Ureter (tissue), 1 donor: ENCODE measurements around the gene SAP130. TPM values are rescaled to one million over a fixed set of nuclear protein-coding genes. Genes with fewer than 3 reads are reported as not detected.
"Not testable (repeated sequence)": the region's sequence is repeated elsewhere in the genome, so short reads cannot be mapped to it uniquely, and the experiment has no call there.

ENCODE experiments used
- DNase-seq: peaks from one replicate; pipeline ENCODE4 v3.0.0-alpha.2; 2020; ENCODE audit warnings: low spot score
- total RNA-seq: library from RNA; stranded (reverse); gene quantifications from one replicate; pipeline ENCODE4 v1.2.4, GENCODE V29; 2023
- donor health status: DM: yes; HTN: yes; CAD: no.

The SAP130 gene
- total RNA-seq, 1 donor from 2014 or later, result 22.5 TPM

DNA sequence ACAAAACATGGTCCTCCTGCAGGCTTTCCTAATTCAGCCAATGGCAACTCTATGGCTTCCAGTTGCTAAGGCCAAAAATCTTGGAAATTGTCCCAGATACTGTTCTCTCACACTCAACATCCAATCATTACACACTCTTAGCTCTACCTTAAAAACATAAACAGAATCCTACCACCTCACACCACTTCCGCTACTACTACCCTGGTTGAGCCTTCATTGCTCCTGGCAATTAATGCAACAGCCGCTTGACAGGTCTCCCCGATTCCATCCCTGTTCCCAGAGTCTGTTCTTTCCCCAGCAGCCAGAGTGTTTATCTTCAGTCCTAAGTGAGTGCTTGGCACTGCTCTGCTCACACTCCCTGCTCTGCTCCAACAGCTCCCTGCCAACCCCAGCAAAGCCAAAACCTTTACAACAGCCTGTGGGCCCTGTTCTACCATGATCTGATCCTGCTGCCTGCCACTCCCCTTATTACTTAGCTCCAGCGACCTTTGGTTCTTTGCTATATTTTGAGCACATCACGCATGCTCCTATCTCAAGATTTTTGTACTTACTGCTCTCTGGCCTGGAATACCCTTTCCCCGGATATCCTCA, 74.6 kb downstream of the SAP130 start:
- DNase-seq, result peak; percentile 48

DNA sequence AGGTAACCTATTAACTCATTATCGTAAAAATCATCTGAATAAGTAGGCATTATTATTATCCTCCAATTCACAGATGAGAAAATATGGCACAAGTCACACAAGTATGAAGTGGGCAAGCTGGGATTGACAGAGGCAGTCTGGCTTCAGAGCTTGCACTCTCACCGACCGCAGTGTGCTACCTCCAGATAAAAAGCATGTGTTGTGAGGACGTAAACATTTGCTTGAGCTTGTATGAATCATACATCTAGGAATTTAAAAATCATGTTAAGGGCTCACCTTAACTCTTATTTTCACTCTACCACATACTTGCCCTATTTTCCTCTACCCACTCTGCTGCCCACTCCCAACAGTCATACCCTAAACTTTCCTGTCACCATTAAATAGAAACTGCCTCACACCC, 76.8 kb downstream of the SAP130 start:
- no peak for DNase-seq

DNA sequence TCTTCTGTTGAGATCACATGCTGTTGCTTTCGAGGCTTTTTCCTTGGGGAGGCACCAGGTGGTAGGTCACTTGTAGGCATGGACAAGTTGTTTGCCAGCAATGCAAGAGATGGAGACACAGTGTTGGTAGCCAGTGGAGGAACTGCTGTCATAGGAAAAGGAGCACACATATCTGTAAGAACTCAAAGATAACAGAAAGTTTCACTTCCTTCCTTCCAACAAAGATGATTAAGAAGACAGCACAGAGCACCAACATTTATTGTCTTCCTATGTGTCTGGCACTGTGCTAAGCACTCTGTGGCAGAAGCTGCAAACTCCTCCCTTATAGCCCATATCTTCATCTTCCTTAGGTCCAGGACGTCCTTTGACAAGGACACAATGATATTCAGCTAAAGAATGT, 77.6 kb downstream of the SAP130 start:
- no peak for DNase-seq

DNA sequence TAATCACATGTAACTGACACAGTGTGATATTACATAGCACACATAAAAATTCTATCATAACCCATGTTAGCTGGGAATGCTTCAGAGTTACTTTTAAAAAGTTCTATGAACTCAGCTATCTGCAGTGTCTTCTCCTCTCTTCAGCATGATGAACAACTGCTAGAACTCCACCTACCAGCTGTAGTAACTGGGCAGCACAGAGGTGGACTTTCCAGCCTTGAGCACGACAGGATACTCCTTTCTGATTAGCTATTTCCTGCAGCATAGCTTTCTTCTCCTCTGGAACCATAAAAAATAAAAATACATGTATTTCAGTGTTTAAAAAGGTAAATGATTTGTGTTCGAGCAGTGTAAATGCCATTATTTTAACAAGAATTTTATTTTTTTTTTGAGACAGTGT, 82.6 kb downstream of the SAP130 start:
- no peak for DNase-seq

DNA sequence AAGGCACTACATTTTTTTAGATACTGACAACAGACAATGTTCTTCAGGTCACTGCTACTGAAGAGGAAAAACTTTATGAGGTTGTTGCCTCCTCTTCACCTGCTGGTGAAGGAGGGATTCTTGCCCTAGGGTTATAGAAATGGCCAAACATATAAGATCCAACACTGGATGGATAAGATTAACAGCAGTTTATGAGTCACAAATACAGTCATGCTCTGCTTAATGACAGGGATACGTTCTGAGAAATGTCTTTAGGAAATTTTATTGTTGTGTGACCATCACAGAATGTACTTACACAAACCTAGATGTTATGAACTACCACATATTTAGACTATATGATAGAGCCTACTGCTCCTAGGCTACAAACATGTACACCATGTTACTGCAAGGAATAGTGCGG, 84.7 kb downstream of the SAP130 start:
- DNase-seq, result no peak

DNA sequence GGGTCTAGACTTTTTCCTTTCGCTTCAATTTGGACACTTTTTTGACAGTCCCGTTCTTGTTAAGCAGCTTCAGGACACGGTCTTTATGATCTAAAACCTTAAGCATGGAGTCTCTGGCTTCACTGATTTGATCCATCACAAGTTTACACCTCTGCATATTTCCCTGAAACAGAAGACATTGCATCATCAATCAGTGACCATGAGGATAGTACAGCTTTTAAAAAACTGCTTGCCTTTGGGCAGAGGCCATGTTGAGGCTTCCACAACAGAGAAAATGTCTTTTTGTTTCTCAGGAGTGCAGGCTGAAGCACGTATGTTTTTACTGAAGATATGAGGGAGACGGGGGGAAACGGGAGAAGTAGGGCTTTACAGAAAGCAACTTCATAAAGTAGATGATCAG, 85.9 kb downstream of the SAP130 start:
- no peak for DNase-seq

DNA sequence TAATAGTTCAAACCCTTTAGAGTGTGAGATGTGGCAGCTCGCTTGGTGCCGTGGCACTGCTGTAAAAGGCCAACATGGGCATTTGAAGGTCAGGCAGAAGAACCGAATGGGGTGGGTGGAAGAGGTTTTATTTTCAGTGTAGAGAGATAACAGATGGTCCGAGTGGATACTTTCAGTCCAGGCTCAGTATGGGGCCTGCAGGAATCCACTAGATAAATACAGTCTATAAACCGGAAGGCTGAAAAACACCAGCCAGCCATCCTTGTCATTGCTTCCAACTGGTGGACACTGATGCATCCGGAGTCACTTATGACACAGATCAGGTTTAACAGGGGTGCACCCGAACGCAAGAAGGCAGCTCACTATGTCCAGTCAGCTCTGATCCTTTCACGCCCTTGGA, 86.4 kb downstream of the SAP130 start:
- no peak for DNase-seq

DNA sequence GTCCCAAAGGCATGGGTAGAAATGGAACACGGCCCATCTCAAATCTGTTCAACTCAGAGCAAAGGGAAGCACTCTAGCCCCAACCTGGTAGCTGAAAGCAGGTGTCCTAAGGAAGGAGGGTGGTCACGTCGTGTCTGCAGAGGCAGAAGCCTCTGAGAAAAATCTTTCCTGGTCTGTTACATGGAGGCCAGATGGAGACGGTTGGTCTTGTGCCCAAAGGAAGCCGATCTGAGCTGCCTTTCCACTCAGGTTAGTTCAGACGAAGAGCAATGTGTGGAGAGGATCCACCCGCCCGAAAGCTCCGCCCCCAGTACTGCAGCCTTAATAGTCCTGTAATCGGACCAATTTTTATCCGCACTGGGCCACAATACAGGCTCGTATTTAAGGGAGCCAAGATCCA, 87.2 kb downstream of the SAP130 start:
- no peak for DNase-seq

DNA sequence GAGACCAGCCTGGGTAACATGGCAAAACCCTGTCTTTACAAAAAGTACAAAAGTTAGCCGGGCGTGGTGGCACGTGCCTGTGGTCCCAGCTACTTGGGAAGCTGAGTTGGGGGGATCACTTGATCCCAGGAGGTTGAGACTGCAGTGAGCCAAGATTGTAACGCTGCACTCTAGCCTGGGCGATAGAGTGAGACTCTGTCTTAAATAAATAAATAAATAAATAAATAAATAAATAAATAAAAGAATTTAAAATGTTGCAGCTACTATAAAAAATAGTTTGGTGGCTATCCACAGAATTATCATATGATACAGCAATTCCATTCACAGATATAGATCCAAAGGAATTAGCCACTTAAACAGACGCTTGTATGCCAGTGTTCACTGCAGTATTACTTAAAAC, 92.5 kb downstream of the SAP130 start:
- DNase-seq, result no peak

DNA sequence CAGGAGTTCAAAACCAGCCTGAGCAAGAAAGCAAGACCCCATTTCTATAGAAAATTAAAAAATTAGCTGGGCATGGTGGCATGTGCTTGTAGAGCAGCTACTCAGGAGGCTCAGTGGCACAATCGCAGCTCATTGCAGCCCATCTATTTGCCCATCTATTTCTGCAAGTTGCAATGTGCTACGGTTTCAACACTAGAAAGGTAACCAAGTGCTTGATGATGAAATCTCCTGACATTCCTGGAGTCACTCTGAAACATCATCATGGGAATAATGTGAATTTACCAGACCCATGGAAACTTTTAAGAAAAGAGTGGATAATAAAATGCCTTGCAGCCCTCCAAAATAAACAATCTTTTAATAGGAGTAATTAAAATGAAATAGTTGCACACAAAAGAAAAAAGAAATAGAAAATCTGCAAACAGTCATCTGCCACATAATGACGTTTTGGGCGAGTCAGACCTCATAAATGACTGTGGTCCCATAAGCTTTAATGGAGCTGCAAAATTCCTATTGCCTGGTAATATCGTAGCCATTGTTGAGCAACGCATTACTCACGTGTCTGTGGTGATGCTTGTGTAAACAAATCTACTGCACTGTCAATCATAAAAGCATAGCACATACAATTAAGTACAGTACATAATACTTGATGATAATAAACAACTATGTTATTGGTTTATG, 95.5 kb downstream of the SAP130 start:
- no peak for DNase-seq

DNA sequence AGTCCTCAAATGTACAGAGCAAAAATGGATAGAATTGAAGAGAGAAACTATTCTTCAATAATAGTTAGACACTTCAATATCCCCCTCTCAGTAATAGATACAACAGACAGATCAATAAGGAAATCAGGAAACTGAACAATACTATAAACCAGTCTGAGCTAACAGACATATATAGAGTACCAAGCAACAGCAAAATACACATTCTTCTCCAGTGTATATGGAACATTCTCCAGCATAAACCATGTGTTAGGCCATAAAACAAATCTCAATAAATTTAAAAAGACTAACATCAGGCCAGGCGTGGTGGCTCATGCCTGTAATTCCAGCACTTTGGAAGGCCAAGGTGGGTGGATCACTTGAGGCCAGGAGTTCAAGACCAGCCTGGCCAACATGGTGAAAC, 98.4 kb downstream of the SAP130 start:
- DNase-seq, result no peak

DNA sequence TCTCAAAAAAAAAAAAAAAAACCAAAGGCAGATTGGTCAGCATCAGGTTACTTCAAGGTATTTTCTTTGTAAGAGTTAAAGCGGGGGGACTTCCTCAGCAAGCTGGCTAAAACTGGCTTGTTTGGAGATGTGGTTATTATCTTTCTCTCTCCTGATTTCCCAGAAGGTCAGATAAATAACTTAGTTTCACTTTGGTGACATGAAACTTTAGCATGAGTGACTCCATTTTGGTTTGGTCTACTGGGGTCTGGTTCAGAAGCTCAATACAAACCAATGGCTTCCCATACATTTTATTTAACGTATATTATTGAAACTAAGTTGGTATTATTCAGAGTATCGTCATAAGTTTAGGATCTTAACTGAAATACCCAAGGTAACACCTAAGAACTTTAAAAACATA, 100.5 kb downstream of the SAP130 start:
- no peak for DNase-seq

DNA sequence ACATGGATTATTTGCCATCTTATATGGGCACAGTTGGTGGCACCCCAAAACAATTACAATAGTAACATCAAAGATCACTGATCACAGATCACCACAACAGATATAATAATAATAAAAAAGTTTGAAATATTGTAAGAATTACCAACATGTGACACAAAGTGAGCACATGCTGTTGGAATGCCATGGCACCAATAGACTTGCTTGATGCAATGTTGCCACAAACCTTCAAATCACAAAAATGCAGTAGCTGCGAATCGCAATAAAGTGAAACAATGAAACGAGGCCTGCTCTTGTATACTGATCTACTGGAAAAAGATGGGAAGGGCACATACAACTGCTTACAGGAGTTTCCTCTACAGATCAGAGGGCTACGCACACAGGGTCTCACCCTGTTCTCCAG, 109.9 kb downstream of the SAP130 start:
- no peak for DNase-seq

DNA sequence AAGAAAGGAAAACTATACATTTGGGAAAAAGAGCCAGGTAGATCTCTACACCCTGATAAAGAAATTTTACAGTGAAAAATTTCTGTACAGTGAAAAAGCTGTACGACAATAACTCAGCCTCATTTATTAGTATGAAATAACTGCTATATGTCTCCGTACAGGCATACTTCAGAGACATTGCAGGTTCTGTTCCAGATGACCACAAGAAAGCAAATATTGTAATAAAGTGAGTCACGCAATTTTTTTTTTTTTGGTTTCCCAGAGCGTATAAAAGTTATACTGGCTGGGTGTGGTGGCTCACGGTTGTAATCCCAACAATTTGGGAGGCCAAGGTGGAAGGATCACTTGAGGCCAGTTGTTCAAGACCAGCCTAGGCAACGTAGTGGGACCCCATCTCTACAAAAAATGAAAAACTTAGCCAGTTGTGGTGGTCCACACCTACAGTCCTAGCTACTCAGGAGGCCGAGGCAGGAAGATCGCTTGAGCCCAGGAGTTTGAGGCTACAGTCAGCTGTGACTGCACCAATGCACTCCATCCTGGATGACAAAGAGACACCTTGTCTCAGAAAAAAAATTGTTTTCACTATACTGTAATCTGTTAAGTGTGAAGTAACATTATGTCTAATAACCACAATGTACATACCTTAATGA, 113.9 kb downstream of the SAP130 start:
- no peak for DNase-seq

DNA sequence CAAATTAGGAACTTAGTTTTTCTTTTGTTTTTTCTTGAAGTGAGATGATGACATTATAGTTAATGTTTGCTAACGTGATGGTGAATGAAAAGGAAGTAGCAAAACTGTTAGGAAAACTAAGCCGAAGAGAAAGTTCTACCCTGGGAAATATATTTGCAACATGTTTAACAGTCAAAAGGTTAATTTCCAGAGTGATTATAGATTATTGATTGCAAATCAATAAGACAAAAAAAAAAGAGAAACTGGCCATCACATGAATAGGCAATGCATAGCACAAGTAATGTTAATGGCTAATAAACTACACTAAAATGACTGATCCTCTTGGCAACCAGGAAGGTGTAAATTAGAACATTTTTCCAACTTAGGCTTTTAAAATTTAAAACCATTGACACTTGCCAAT, 116.1 kb downstream of the SAP130 start:
- DNase-seq, result no peak

DNA sequence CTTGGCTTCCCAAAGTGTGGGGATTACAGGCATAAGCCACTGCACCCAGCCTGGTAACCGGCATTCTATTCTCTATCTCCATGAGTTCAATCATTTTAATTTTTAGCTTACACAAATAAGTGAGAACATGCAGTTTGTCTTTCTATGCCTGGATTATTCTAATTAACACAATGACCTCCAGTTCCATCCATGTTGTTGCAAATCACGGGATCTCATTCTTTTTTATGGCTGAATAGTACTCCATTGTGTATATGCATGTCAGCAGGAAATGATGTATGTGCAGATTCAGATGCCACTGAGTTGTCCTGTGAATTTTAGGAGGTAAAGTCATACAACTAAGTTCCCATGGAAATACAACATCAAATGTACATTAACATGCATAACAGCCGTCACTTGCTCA, 117.4 kb downstream of the SAP130 start:
- DNase-seq, result no peak

DNA sequence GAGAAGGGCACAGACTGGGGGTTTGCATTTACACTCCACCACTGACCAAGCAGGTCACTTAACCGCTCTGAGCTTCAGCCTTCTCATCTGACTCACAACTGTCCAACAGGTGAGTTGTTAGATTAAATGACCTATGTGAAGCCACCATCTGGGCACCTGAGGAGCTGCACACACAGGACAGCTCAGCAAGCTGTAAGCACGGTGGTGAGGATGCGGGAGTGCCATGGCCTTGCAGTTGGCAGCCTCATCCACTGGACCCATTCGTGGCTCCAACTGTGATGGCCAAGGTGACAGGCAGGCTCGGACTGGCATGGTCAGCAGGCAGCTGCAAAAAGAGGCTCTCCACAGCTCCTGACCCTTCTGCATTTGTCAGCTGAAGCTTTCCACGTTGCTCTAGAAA, 118.8 kb downstream of the SAP130 start:
- no peak for DNase-seq

DNA sequence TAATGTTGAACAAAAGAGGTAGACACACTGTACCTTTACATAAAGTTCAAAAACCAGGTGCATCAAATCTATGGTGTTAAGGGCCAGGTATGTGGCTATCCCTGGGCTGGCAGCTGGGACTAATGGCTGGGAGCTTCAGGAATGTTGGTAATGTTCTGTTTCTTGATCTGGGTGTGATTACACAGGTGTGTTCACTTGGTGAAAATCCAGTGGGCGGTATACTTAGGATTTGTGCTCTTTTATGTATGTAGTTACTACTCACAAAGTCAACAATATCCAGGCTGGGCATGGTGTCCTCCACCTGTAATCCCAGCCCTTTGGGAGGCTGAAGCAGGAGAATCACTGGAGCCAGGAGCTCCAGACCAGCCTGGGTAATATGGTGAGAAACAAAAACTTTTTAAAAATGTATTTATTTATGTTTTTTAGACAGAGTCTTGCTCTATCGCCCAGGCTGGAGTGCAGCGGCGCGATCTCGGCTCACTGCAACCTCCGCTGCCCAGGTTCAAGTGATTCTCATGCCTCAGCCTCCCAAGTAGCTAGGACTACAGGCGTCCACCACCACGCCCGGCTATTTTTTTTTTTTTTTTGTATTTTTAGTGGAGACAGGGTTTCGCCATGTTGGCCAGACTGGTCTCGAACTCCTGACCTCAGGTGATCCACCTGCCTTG, 120.0 kb downstream of the SAP130 start:
- not testable (repeated sequence) for DNase-seq

DNA sequence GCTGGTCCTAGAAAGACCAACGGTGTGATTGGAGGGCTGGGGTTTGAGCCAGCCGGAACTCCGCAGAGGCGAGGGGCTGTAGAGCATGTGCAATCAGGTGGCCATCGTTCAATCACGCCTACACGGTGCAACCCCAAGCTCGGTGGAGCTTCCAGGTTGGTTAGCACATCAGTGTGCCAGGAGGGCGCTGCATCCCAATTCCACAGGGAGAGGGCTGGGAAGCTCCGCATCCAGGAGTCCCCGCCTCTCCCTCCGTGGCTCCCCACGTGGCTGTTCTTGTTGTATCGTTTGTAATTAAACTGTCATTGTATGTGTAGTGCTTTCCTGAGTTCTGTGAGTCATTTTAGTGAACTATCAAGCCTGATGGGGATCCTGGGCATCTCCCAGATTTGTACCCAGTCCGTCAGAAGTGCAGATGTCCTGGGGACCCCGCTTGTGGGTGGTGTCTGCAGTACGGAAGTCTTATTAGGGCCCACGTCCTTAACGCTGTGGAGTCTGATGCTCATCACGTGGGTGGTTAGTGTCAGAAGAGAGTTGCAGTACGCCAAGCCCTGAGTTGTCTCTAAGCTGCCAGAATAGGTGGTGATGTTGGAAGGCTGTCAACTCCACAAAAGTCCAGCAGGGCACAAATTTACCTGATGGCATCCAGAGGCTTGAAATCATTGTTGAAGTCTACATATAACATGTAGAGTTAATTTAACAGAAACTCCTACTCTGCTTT, 121.5 kb downstream of the SAP130 start:
- DNase-seq, result no peak

DNA sequence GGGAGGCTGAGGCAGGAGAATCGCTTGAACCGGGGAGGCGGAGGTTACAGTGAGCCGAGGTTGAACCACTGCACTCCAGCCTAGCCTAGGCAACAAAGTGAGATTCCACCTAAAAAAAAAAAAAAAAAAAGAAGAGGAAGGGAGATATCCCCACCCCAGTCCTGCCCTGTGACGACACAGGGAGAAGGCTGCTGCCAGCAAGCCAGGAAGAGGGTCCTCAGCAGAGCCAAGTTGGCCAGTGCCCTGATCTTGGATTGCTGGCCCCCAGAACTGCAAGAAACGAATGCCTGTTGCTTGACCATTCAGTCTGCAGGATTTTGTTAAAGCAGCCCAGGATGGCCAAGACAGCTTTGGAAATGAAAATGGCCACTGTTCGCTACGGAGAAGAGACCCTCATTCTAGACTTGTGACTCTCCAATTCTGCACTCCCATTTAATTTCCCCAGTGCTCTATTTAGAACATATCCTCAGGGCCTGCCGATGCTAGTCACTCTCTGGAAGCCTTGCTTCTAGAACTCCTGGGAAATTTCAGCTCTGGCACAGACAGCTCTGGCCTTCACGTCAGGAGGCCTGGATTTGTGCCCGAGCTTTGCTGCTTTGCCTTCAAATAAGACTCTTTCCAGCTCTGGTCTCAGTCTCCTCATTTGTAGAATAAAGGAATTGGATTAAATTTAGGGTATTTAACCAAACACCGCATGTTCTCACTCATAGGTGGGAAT, 126.4 kb downstream of the SAP130 start:
- no peak for DNase-seq

DNA sequence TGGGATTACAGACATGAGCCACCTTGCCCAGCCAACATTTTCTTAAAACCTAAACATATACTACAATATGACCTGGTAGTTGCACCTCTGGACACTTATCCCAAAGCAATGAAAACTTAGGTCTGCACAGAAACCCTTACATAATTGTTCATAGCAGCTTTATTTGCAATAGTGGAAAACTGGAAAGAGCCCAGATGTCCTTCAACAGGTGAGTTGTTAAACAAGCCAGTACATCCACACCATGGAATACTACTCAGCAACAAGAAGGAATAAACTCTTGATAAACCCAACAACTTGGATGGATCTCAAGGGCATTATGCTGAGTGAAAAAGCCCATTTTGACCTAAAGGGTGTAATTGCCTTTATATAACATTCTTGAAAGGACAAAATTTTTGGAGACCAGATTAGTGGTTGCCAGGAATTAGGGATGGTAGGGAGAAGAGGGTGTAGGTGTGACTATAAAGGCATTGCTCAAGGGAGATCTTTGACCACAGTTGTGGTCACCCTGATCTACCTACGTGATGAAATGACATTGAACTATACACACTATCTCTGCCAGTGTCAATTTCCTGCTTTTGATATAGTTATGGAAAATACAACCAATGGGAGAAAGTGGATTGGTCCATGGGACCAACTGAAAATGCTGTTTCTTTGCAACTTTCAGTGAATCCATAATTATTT, 130.2 kb downstream of the SAP130 start:
- no peak for DNase-seq
